BJ (cell line): ENCODE measurements around the gene PLEKHM1. TPM values are rescaled to one million over a fixed set of nuclear protein-coding genes. Genes with fewer than 3 reads are reported as not detected.
"Not testable (repeated sequence)": the region's sequence is repeated elsewhere in the genome, so short reads cannot be mapped to it uniquely, and the experiment has no call there.

Experiments used
- CTCF ChIA-PET: fragments of 350-600 bp; formaldehyde crosslinking; extraction: SDS; loops from one replicate; lab custom pipeline; 2021; ENCODE audit warnings: antibody characterized with exemption, inconsistent platforms; lab: Yijun Ruan, JAX
- POLR2A ChIA-PET: fragments of 300-600 bp; sonication (Branson Sonifier 250); formaldehyde crosslinking; extraction: SDS; loops from one replicate; lab custom pipeline; 2021; ENCODE audit warnings: antibody characterized with exemption; lab: Charles Lee
- DNase-seq: peaks from one replicate; pipeline ENCODE4 v3.0.0-alpha.2; 2011; ENCODE audit warnings: low read depth
- H3K27me3 ChIP-seq: 2 replicates; pipeline ENCODE4 v1.6.0; 2011; ENCODE audit warnings: low read length; ENCODE audit not compliant: control insufficient read depth, insufficient read depth
- H3K36me3 ChIP-seq: 2 replicates; pipeline ENCODE4 v1.5.1; 2011; ENCODE audit warnings: low read length; ENCODE audit not compliant: control insufficient read depth, insufficient read depth
- H3K4me3 ChIP-seq: 2 replicates; pipeline ENCODE4 v1.5.1; 2011; ENCODE audit warnings: low read depth, mild to moderate bottlenecking, control low read depth, low read length
- polyA plus RNA-seq: library from polyadenylated mRNA; depleted of rRNA; stranded (reverse); fragments of >200 nt; gene quantifications from 2 replicates; pipeline ENCODE4 v1.2.3, GENCODE V29; 2011

PLEKHM1 gene
- polyA plus RNA-seq, 1 experiment: 28.7 TPM

- POLR2A ChIA-PET, H3K27me3 ChIP-seq, CTCF ChIA-PET, H3K4me3 ChIP-seq, H3K36me3 ChIP-seq: not testable (repeated sequence)
- peak; percentile 66 for DNase-seq
Observed at GRCh38 chr17:45487704-45488103, 2.8 kb downstream of the PLEKHM1 start.

DNA sequence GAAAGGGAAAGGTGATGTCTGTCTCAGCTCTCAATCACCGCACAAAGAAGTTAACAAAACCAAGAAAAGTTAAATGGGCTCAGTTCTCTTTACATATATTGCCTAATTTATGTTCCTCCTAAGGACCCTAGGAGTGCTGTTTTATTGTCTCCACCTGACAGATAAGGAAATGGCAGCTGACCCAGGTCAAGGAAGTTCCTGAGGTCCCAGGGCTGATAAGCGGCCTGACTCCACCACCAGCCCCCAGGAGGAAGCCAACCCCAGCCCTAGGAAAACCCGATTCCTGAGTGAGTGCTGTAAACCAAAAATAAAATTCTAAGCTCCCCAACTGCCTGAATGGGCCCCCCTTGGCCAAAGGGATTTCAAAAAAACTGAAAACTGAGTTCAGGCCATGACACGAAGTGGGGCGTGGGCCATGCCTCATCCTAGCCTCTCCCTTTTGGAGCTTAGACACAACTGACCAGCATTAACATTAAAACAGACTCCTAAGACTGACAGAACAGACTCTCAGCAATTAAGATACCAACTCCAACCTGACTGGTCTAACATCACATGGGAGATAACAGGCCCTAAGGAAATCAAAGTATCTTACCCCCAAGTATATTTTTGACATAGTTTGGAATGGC is 6.8 kb downstream of the PLEKHM1 start:
- H3K36me3 ChIP-seq, POLR2A ChIA-PET, H3K27me3 ChIP-seq, CTCF ChIA-PET, H3K4me3 ChIP-seq, DNase-seq: not testable (repeated sequence)

DNA sequence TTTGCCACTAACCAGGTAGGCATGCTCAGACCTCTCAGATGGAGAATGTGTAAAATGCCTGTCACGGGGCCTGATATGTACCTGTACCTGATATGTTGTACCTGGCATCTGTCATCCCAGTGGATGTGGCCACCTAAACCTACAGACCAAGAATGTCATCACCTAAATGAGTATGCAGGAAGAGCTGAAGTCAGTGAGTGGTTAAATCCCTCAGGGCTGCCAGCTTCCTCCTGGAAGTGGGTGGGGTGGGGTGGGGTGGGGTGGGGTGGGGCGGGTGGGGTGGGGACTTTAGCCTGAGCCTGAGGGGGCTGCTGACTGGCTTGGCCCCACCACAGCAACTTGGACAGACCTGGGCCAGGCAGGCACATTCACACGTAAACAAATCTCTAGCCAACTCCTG is 7.3 kb downstream of the PLEKHM1 start:
- H3K36me3 ChIP-seq, H3K4me3 ChIP-seq, POLR2A ChIA-PET, H3K27me3 ChIP-seq, CTCF ChIA-PET, DNase-seq: not testable (repeated sequence)

GRCh38 chr17:45482317-45482716 is 8.2 kb downstream of the PLEKHM1 start:
- H3K27me3 ChIP-seq, DNase-seq, CTCF ChIA-PET, POLR2A ChIA-PET, H3K36me3 ChIP-seq, H3K4me3 ChIP-seq: not testable (repeated sequence)

- H3K36me3 ChIP-seq, CTCF ChIA-PET, H3K27me3 ChIP-seq, DNase-seq, POLR2A ChIA-PET, H3K4me3 ChIP-seq: not testable (repeated sequence)
Observed at GRCh38 chr17:45475436-45475835, 15.1 kb downstream of the PLEKHM1 start.

- H3K4me3 ChIP-seq, DNase-seq, H3K36me3 ChIP-seq, CTCF ChIA-PET, H3K27me3 ChIP-seq, POLR2A ChIA-PET: not testable (repeated sequence)
Observed at GRCh38 chr17:45472249-45472648, 18.3 kb downstream of the PLEKHM1 start.

DNA sequence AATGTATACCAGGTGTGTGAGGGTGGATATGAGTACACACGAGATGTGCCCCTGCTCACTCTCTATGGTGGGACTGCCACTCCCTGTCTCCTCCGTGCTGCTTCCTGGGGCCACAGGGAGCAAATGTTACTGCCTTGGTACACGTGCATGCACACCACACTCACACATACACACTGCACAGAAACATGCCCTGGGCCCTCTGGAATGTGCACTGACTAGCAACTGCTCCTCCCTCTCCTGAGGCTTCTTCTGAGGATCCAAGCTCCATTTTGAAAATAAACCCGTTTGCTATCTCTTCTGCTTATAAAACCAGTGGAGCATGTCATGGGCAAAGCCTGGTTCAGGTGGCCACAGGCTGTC is 21.3 kb downstream of the PLEKHM1 start:
- DNase-seq, POLR2A ChIA-PET: not testable (repeated sequence)

DNA sequence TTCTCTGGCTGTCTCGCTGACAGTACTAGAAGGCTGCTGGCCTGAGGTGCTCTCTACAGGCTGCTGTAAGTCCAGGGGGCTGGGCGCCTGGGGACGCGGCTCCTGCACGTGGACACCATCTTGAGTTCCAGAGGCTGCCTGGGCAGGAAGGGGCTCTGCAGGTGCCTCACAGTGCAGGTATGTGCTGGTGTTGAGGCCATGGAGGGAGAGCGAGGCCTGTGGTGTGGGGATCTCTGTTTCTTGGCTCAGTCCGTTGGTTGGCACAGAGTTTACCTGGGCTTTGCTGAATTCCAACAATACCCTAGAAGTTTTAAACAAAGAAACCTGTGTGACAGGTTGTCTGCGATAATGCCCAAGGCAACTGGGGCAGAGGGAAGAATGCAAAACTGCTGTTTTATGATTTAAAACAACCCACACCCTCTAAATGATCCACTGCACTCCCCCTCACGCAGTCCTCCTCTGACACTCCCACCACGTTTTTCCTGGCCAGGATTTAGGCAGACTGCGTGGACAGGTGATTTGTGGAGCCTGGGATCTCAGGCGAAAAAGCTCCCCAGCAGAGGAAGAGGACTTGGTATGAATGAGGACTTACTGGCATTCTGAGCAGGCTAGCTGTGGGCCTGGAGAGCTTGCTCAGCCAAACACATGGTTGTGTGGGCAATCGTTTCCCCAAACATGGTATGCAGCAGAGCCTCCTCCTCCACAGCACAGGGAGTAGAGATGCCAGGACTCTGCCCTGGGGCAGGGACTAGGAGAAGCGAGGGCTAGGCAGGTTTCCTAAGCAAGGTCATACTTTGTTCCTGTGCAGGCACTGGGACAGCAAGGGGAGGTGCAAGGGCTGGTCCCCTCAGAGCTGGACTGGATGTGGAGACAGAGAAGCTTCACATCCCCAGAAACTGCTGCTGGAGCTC is 22.0 kb downstream of the PLEKHM1 start:
- DNase-seq, H3K4me3 ChIP-seq, H3K27me3 ChIP-seq, H3K36me3 ChIP-seq, POLR2A ChIA-PET, CTCF ChIA-PET: not testable (repeated sequence)

More for the DNA sequence above, 21.3 kb downstream of the PLEKHM1 start:
- H3K27me3 ChIP-seq, CTCF ChIA-PET, H3K36me3 ChIP-seq, H3K4me3 ChIP-seq: not testable (repeated sequence)

DNA sequence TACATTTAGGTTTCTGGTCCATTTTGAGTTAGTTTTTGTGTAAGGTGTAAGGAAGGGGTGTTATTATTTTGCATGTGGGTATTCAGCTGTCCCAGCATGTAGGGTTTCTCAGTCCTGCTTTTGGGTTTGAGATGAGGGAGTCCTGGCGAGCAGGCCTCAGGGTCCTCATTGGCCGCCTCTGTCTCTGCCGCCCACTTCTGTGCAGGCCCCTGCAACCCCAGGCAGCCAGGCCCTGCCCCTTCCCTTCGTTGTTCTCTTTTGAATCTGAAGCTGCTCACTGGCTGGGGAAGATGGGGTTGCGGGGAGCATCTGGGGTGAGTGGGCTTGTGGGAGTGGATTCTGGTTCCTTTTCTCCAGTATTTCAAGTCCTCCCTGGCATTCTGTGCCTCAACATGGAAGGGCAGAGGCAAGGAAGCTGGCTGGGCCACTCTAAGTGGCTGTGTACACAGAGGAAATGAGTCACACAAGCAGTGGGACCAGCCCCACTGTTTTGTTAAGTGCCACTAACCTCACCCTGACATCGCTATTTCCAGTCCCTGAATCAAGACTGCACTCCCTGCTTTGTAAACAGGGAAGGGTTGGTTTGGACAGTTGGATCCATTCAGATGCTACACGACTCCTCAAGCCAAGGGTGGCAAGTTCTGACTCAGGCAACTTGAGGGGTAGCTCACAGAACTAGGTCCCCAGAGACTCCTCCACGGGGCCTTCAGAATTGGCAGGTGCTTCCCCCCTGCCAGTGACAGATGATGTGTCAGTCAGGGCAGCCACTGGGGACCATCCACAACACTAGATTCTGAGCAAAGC is 28.8 kb downstream of the PLEKHM1 start:
- H3K36me3 ChIP-seq, POLR2A ChIA-PET, H3K27me3 ChIP-seq, H3K4me3 ChIP-seq, DNase-seq, CTCF ChIA-PET: not testable (repeated sequence)

- H3K4me3 ChIP-seq, H3K27me3 ChIP-seq, DNase-seq, POLR2A ChIA-PET, CTCF ChIA-PET, H3K36me3 ChIP-seq: not testable (repeated sequence)
Observed at GRCh38 chr17:45460422-45460821, 30.1 kb downstream of the PLEKHM1 start.

GRCh38 chr17:45454341-45454740 is 36.2 kb downstream of the PLEKHM1 start:
- CTCF ChIA-PET, DNase-seq, H3K4me3 ChIP-seq, POLR2A ChIA-PET, H3K27me3 ChIP-seq, H3K36me3 ChIP-seq: not testable (repeated sequence)

DNA sequence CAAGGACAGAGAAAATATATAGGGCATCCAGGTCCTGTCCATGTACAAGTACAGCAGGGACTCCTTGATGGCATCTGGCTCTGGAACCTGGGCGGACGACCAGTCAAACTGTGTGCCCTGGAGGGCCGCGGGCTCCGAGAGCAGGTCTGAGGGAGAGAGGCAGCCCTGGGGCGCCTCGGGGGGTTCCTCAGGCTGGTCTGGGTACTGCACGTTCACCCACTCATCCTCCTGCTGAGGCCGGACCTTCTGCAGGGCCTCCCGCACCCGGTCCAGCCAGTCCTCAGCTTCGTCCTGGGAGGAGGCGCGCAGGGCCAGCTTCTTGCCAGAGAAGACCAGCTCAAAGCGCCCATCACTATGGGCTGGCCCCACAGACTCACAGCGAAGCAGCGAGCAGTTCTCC is 36.8 kb downstream of the PLEKHM1 start:
- POLR2A ChIA-PET, CTCF ChIA-PET, H3K4me3 ChIP-seq, H3K36me3 ChIP-seq, DNase-seq, H3K27me3 ChIP-seq: not testable (repeated sequence)

DNA sequence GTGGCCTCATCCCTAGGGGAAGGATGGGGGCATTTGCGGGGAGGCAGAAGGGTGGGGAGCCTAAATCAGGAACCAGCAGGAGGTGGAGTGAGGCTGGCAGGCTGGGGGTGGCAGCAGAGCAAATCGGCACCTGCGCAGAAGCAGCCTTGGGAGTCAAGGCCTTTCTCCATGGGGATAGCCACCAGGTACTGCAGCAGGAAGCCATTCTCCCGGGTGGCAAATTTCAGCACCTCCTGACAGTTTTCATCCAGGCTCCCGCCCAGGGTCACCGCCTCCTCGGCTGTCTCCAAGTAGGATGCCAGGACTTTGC is 37.3 kb downstream of the PLEKHM1 start:
- DNase-seq, CTCF ChIA-PET, POLR2A ChIA-PET, H3K36me3 ChIP-seq, H3K4me3 ChIP-seq, H3K27me3 ChIP-seq: not testable (repeated sequence)
